Stimulated activated naive CD8-positive, alpha-beta T cell treated with anti-CD3 and anti-CD28 coated beads, Interleukin-15, amount 100 ng/mL, for 72 hours (primary cell): ENCODE results near the gene LRRC51.
"Not testable (repeated sequence)": the region's sequence is repeated elsewhere in the genome, so short reads cannot be mapped to it uniquely, and the experiment has no call there.

Experiments used
- ATAC-seq: fragments of 150-1000 bp; cut with Tn5 transposase; 2 replicates; pipeline ENCODE4 v1.10.0; 2021; ENCODE audit warnings: mild to moderate bottlenecking, moderate library complexity
- DNase-seq, 2 donors: peaks; one replicate each; pipeline ENCODE4 v3.0.0; 2021 to 2022
- H3K27ac Mint-ChIP-seq, 2 donors: one replicate each; pipeline ENCODE4 v1.8.0; 2022; ENCODE audit warnings: mild to moderate bottlenecking in 2 of 2, mixed read lengths in 2 of 2, moderate library complexity in 2 of 2
- H3K27me3 Mint-ChIP-seq: one replicate; pipeline ENCODE4 v1.8.0; 2022; ENCODE audit warnings: mixed read lengths
- H3K4me1 Mint-ChIP-seq: one replicate; pipeline ENCODE4 v1.8.0; 2022; ENCODE audit warnings: mild to moderate bottlenecking, mixed read lengths
- H3K4me3 Mint-ChIP-seq, 2 donors: one replicate each; pipeline ENCODE4 v1.8.0; 2022; ENCODE audit warnings: mild to moderate bottlenecking in 2 of 2, mixed read lengths in 2 of 2, moderate library complexity in 1 of 2
- H3K9me3 Mint-ChIP-seq, 2 donors: one replicate each; pipeline ENCODE4 v1.8.0; 2022; ENCODE audit warnings: mixed read lengths in 2 of 2

The LRRC51 gene

GRCh38 chr11:72112978-72113808, 32.5 kb downstream of the LRRC51 start:
- no peak for DNase-seq
- Mint-ChIP-seq H3K4me3 (peak overlapping the region; percentile 88 to 96), H3K27me3 (no peaks in the 10 kb centered on the region), H3K4me1 (peaks cover 17% of the 10 kb centered on the region), H3K9me3 (peaks cover 0 to 6% of the 10 kb centered on the region in 2 donors), H3K27ac (peak overlapping the region; percentile 98 to 100)
- ATAC-seq, result no peak

DNA sequence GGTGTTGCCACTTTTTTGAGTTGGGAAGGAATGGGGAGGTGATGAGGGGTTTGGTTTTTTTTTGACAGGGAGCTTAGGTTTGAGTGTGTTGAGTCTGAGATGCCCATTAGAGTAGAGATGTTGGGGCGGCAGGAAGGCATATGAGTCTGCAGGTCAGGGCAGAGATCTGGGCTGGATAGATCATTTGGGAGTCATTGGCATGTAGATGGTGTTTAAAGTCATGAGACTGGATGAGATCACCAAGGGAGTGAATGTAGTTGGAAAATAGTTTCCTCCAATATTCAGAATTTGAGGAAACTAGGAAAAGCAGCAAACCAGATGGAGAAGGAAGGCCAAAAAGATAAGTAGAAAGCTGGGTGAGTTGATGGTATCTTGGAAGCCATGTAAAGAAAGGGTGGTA, 33.9 kb downstream of the LRRC51 start:
- peak overlapping the region in 1 of 2 donors; percentile 2 for H3K27ac Mint-ChIP-seq
- no peak for ATAC-seq
- no peaks in the 10 kb centered on the region for H3K27me3 Mint-ChIP-seq
- no peak overlapping the region for H3K4me3 Mint-ChIP-seq
- H3K9me3 Mint-ChIP-seq, result peaks cover 0 to 6% of the 10 kb centered on the region in 2 donors
- no peak for DNase-seq
- H3K4me1 Mint-ChIP-seq, result peaks cover 17% of the 10 kb centered on the region

DNA sequence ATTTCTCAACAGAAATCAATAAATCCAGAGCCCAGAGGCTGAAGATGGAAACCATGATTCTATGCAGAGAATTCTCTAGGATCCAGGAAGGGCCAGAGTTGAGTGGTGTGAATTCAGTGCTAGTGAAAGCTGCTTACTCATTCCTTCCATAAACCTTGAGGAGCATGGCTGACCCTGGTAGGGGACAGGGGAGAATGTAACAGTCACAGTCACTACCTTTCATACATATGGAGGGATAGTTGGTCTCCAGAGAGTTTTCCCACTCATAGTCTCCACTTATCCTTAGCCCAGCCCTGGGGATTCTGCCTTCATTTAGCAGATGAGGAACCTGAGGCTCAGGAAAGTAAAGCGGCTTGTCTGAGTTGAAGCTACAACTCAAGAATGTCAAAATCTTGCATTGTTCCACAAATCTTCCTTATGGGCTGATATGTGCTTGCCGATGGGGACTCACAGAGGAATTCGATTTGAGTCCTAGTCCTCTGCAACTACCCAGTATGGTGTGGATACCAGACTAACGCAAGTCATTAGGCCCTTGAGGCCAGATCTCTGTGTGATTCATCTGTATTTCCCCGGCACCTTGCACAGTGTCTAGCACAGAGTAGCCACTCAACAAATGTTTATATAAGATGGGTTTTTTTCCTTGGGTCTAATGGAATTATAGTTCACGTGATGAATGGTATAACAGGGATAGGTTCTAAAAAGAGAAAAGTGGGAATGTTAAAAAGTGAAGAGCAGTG, 35.5 kb downstream of the LRRC51 start:
- no peak overlapping the region for H3K27ac Mint-ChIP-seq
- H3K4me3 Mint-ChIP-seq, result no peak overlapping the region
- peaks cover 13% of the 10 kb centered on the region for H3K4me1 Mint-ChIP-seq
- peaks cover 0 to 6% of the 10 kb centered on the region in 2 donors for H3K9me3 Mint-ChIP-seq
- ATAC-seq (no peak), DNase-seq (no peak)
- H3K27me3 Mint-ChIP-seq, result peaks cover 6% of the 10 kb centered on the region

DNA sequence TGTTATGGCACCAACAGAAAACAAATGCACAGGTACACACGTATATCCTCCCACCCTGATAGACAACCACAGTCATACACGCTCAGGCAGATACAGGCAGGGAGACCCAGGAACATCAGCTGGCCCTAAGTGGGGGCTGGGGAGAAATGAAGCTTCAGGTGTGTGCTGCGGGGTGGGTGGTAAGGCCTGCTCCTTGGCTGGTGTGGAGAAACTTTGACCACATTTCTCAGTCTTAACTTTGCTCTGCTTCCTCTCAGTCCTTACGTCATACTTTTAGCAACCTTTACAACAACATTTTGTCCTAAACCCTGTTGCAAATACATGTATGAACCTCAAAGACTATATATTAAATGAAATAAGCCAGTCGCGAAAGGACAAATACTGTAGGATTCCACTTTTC, 38.5 kb downstream of the LRRC51 start:
- Mint-ChIP-seq H3K27me3 (peaks cover 7% of the 10 kb centered on the region), H3K4me3 (no peak overlapping the region)

DNA sequence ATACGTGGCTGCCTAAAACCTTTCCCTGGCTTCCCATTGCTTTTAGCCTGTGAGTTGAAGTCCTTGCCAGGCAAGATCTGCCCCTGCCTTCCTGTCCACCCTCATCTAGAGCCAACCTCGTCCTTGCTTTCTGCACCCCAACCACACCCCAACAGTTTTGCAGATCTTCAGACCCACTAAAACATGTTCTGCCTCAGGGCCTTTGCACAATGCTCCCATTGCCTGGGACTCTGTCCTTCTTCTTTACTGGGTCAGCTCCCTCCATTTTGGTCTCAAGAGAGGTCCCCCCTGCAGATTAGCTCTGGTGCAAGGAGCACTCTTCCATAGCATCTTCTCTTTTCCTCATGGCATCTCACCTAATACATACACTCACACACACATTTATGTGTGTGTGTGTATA, 40.3 kb downstream of the LRRC51 start:
- ATAC-seq, result no peak
- no peaks in the 10 kb centered on the region for H3K9me3 Mint-ChIP-seq
- no peak for DNase-seq

More for the DNA sequence above, 38.5 kb downstream of the LRRC51 start:
- peaks cover 0 to 6% of the 10 kb centered on the region in 2 donors for H3K9me3 Mint-ChIP-seq
- H3K27ac Mint-ChIP-seq, result no peak overlapping the region
- DNase-seq, result no peak
- ATAC-seq, result no peak
- H3K4me1 Mint-ChIP-seq, result no peaks in the 10 kb centered on the region

GRCh38 chr11:72122607-72123006, 42.0 kb downstream of the LRRC51 start:
- Mint-ChIP-seq H3K4me3 (no peak overlapping the region), H3K27me3 (peaks cover 7% of the 10 kb centered on the region), H3K9me3 (no peaks in the 10 kb centered on the region), H3K27ac (no peak overlapping the region), H3K4me1 (no peaks in the 10 kb centered on the region)
- no peak for ATAC-seq
- no peak for DNase-seq

More for the DNA sequence above, 40.3 kb downstream of the LRRC51 start:
- Mint-ChIP-seq H3K4me3 (no peak overlapping the region), H3K27ac (no peak overlapping the region), H3K4me1 (no peaks in the 10 kb centered on the region), H3K27me3 (peaks cover 7% of the 10 kb centered on the region)

DNA sequence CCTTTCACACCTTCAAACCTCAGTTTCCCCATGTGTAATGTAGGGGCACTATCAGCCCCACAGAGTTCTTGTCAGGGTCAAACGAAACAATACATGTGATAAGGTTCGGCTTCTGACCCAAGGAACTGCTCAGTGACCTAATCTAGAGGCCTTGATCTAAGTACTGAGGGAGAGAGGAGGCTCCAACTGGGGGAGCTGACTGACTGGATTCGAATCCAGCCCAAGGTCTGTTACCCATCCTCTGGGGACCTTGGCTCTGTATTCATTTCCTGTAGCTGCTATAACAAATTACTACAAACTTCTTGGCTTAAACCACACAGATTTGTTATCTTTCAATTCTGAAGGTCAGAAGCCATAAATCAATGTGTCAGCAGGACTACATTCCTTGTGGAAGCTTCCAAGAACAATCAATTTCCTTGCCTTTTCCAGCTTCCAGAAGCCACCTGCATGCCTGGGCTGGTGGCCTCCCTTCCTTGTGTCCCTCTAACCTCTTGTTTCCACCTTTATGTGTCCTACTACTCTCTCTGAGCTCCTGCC, 42.5 kb downstream of the LRRC51 start:
- H3K27ac Mint-ChIP-seq, result peak overlapping the region in 1 of 2 donors; percentile 13
- H3K4me3 Mint-ChIP-seq, result no peak overlapping the region
- peaks cover 7% of the 10 kb centered on the region for H3K27me3 Mint-ChIP-seq
- H3K4me1 Mint-ChIP-seq, result no peaks in the 10 kb centered on the region
- no peak for ATAC-seq
- peaks cover under 1 to 4% of the 10 kb centered on the region in 2 donors for H3K9me3 Mint-ChIP-seq
- DNase-seq, result no peak

DNA sequence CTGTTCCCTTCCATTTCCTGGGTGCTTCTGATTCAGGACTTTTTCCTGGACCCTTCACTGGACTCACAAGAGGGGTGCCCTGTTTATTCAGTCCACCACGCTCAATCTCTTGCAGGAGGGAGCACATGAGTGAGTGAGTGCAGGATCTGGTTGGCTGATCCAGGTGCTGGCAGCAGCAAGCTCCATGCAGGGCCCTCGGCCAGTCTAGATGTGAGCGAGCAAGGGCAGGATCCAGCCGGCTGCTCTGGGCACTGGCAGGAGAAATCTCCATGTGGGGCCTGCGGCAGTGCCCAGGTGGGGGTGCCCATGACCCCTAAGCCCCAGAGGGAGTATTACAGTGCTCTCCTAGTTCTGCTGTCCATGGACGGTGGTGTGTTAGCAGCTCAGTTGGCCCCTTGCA, 43.4 kb downstream of the LRRC51 start:
- Mint-ChIP-seq H3K27ac (no peak overlapping the region), H3K4me3 (no peak overlapping the region), H3K4me1 (no peaks in the 10 kb centered on the region), H3K9me3 (peaks cover 9 to 12% of the 10 kb centered on the region in 2 donors), H3K27me3 (peaks cover 7% of the 10 kb centered on the region)
- no peak for ATAC-seq
- no peak for DNase-seq

DNA sequence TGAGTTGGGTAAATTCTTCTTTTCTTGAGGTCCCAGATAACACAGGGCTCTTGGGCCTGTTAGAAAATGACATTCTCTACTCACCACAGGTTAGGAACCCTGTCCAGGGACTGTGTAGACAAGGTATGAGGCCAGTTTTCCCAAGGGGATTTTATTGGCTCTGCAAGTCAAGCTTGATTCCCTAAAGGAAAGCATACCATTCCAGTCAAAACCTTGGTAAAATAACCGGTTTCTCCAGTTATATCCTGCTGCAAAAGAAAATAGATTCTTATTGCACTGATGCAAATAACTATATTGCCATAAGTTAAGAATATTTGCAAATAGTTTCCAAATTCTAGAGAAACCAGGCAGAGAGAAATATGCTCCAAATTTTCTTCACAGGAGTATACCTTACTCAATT, 45.3 kb downstream of the LRRC51 start:
- no peak for DNase-seq
- peaks cover 14 to 15% of the 10 kb centered on the region in 2 donors for H3K9me3 Mint-ChIP-seq
- ATAC-seq, result no peak
- no peak overlapping the region for H3K27ac Mint-ChIP-seq
- no peaks in the 10 kb centered on the region for H3K4me1 Mint-ChIP-seq
- peaks cover 3% of the 10 kb centered on the region for H3K27me3 Mint-ChIP-seq
- no peak overlapping the region for H3K4me3 Mint-ChIP-seq

DNA sequence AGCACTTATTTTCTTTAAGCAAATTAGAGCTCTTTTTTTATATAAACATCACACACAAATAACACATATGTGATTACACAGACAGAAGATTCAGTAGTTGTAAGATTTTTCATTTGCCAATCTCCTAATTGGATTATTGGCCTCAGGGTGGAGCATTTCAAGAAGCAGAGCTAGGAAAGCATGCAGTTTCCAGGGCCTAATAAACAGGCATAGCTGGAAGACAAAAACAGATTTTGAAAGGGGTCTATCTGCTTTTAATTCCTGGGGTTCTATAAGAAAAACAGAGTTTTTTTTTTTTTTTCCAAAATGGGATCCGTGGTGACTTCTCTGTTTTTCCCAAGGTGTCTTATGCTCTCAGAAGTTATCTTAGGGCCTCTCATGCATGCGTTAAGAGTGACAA, 47.3 kb downstream of the LRRC51 start:
- H3K4me3 Mint-ChIP-seq, result no peak overlapping the region
- no peak overlapping the region for H3K27ac Mint-ChIP-seq
- no peak for ATAC-seq
- H3K9me3 Mint-ChIP-seq, result peaks cover 14 to 15% of the 10 kb centered on the region in 2 donors
- no peak for DNase-seq
- no peaks in the 10 kb centered on the region for H3K27me3 Mint-ChIP-seq
- H3K4me1 Mint-ChIP-seq, result no peaks in the 10 kb centered on the region

DNA sequence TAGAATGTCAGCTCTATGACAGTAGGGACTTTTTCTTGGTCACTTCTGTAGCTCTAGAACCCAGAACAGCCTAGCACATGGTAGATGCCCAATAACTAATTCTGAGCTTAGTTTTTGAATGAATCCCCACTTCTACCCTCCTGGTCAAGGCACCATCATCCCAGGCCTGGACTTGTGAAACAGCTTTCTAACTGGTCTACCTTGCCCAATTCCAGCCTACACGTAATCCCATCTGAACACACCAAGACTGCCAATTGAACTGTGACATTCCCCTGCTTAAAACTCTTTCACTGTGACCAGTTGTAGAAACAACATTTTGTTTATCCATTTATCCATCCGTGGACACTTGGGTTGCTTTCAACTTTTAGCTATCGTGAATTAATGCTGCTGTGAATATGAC, 48.7 kb downstream of the LRRC51 start:
- ATAC-seq, result no peak
- H3K27ac Mint-ChIP-seq, result no peak overlapping the region
- no peak for DNase-seq
- peaks cover 14 to 15% of the 10 kb centered on the region in 2 donors for H3K9me3 Mint-ChIP-seq
- no peaks in the 10 kb centered on the region for H3K4me1 Mint-ChIP-seq
- peaks cover 8% of the 10 kb centered on the region for H3K27me3 Mint-ChIP-seq
- no peak overlapping the region for H3K4me3 Mint-ChIP-seq

DNA sequence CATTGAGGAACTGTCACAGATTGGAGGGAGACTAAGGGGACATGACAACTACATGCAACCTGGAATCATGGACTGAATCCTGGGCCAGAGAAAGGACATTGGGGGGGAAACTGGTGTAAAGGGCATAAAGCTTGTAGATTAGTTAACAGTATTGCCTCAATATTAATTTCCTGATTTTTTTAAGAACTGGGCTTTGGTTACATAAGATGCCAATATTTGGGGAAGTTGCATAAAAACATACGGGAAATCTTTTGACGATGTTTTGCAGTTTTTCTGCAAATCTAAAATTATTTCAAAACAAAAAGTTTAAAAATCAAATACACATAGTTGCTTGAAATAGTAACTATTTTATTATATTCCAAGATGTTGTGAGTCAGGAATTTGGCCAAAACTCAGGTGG, 52.0 kb downstream of the LRRC51 start:
- peaks cover 14 to 15% of the 10 kb centered on the region in 2 donors for H3K9me3 Mint-ChIP-seq
- peaks cover 8% of the 10 kb centered on the region for H3K27me3 Mint-ChIP-seq
- DNase-seq (no peak), ATAC-seq (no peak)
- H3K27ac Mint-ChIP-seq, result no peak overlapping the region
- H3K4me1 Mint-ChIP-seq, result peaks cover 8% of the 10 kb centered on the region
- no peak overlapping the region for H3K4me3 Mint-ChIP-seq

GRCh38 chr11:72135473-72135872, 54.8 kb downstream of the LRRC51 start, which contains the start of gene FOLR3:
FOLR3 (plus strand) TSS chr11:72135725; CDS start chr11:72135953, 228 bp downstream.
- not testable (repeated sequence) for H3K9me3 Mint-ChIP-seq

DNA sequence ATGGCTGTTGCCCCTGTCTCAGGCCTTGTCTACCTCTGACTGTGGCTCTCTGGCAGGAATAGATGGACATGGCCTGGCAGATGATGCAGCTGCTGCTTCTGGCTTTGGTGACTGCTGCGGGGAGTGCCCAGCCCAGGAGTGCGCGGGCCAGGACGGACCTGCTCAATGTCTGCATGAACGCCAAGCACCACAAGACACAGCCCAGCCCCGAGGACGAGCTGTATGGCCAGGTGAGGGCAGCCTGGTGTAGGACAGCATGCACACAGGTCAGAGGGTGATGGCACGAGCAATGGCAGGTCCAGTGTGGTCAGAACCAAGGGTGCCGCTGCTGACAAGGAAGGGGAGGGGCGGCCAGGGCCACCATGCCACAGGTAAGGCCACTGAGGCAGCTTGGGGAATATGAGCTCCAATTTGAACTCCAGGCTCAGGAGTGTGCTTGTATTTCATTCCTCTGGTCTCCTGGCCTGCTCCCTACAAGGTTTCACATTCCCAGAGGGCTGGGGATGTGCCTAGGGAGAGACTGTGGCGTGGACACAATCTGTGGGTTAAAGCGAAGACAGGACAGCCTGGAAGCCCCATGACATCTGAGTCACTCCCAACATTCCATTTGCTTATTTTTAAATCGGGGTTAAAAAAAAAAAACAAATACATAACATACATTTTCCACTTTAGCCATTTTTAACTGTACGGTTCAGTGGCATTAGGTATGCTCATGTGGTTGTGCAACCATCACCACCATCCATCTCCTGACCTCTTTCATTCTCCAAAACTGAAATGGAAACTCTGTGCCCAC, 55.4 kb downstream of the LRRC51 start:
- no peak overlapping the region for H3K4me3 Mint-ChIP-seq
- peaks cover 8% of the 10 kb centered on the region for H3K27me3 Mint-ChIP-seq
- DNase-seq (no peak), ATAC-seq (no peak)
- H3K4me1 Mint-ChIP-seq, result peaks cover 8% of the 10 kb centered on the region
- no peak overlapping the region for H3K27ac Mint-ChIP-seq
- H3K9me3 Mint-ChIP-seq, result no peaks in the 10 kb centered on the region

More at GRCh38 chr11:72135473-72135872, 54.8 kb downstream of the LRRC51 start, which contains the start of gene FOLR3:
- H3K4me1 Mint-ChIP-seq, H3K27ac Mint-ChIP-seq, H3K4me3 Mint-ChIP-seq, DNase-seq, ATAC-seq, H3K27me3 Mint-ChIP-seq: not testable (repeated sequence)

DNA sequence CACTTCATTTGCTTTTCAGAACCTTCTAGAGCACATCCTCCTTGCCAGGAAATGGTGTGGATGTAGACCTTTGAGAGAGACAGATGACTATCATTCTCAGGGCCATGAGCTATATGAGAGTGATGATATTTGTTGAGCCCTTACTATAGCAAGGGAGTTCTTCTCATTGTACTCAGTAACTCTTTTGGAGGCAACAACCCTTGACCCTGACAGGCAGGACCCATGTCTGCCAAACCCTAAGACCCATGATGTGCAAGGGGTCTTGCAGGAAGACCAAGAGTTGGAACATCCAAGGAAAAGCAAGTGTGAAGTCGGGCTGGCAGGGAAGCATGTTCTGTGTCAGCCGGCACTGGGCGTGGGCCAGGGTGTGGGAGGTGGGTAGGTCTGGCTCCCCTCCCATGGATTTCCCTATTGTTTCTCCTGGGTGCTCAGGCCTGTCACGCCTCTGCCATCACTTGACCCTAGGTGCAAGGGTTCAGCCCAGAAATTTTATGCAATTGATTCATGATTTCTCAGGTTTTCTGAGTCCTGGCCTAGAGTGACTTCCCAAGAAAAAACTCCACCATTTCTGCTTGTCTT, 56.1 kb downstream of the LRRC51 start:
- H3K9me3 Mint-ChIP-seq, result no peaks in the 10 kb centered on the region
- H3K4me3 Mint-ChIP-seq, result no peak overlapping the region
- peaks cover 8% of the 10 kb centered on the region for H3K27me3 Mint-ChIP-seq
- DNase-seq, result peak in 1 of 2 donors; percentile 31
- H3K27ac Mint-ChIP-seq, result no peak overlapping the region
- H3K4me1 Mint-ChIP-seq, result peaks cover 8% of the 10 kb centered on the region
- peak; percentile 89 for ATAC-seq
